GM19043 (cell line): Measurements from ENCODE around the gene H6PD.

Source experiments
- ATAC-seq: cut with Tn5 transposase; IDR thresholded peaks from one replicate; pipeline ENCODE4 v1.9.1; 2021; ENCODE audit warnings: low read depth; ENCODE audit not compliant: unreplicated experiment

Gene H6PD

GRCh38 chr1:9240914-9241820 is 6.6 kb downstream of the H6PD start:
- no peak for ATAC-seq

DNA sequence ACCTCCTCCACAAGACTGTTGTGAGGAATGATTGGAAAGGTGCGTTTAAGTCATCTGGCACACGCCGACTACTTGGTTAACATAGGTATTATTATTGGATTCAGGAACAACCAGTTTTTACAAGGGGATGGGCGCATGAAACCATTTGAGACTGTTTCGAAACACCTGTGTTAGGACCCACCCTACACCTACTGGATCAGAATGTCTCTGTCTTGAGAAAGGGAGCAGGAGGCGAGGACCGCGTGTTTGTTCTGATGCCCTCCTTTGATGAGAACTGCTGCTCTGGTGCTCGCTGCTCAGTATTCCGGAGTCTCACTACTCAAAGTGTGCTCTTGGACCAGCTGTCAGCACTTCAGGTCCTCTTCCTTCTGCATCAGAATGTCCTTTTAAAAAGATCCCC is 7.3 kb downstream of the H6PD start:
- no peak for ATAC-seq

DNA sequence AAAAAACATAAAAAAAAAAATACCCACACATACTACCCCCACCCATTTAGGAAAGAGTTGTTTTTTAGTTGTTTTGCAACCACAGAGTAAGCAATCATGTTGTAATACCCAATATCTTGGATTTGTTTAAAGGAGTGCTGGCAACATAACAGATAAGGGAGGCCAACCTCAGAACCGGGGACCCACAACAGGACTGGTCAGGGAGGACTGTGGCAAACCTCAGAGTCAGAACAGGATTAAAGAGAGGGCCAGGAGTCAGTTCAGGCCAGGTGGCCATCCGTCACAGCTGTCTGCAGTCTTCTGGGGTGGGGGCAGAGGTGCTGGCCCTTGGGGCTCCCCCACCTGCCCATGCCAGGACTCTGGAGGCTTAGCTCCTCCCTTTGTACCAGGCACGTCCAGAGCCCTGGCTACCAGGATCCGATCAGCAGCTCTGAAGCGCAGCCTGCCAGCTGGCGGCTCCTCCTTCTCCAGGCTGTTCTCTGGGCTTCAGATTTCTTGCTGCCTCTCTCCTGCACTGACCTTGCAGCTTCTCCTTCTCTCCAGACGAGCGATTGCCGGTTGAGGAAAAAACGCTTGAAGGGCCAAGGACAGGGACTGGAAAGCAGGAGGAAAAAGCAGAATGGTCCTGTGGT is 7.9 kb downstream of the H6PD start:
- no peak for ATAC-seq

DNA sequence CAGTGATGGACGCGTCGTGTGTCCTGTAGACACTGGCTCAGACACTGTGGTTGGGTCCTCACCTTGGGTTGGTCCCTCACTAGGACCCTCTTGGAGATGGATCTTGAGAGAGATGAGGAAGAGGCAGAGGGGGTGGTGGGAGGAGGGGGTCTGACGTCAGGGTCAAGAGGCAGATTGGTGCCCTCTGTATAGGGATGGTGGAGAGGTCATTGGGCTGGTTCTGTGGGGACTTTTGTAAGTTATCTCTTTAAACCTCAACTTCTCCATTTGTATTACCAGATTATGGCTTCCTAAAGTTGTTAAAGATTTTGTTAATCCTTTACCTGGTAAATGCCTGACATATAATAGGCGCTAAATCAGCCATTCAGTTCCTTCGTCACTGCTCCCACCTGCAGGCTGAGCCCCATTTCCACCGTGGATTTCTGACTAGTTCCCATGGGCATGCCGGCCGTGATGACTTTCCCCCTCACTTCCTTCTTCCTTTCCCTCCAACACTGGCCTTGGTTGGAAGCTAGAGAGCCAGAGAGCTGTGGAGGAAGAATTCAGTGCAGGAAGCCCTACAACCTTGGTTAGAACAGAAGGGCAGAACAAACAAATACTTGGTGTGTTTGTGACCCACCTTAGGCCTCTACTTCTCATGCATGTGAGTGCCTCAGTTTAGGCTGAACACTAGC is 8.6 kb downstream of the H6PD start:
- ATAC-seq: no peak

- ATAC-seq: no peak
Measured at GRCh38 chr1:9244501-9245229, 10.1 kb downstream of the H6PD start.

GRCh38 chr1:9245230-9245619 is 10.7 kb downstream of the H6PD start:
- no peak for ATAC-seq

DNA sequence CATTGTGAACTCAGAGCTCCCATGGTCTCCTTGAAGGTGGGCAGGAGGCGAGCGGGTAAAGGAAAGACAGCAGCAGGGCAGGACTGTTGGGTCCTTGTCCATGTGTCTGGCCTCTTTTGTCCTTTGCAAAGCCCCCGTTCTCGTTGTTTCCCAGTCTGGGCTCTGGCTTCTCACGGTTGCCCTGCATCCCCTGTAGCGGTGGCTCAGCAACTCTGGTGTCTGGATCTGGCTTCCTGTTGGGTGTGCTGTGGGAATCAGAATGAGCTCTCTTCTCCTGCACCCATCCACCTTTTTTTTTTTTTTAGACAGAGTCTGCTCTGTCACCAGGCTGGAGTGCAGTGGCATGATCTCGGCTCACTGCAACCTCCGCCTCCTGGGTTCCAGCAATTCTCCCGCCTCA is 11.1 kb downstream of the H6PD start:
- ATAC-seq: no peak

DNA sequence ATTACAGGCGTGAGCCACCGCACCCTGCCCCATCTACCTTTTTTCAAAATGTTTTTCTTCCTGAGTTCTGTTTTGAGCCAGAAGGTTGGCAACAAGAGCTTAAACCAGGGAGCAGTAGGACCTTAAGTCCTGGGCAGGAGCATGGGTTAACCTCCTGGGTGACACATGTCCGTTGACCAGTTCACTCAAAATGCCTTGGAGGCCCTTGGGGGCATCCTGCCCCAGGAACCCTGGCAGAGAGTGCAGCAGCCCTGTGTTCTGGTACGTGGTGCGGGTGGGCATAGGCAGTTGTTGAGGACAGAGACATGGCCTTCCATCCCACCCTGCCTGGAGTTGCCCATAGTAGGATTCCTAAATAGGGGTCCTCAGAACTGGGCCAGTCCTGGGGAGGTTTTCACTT is 11.6 kb downstream of the H6PD start:
- no peak for ATAC-seq

GRCh38 chr1:9246841-9247785 is 12.5 kb downstream of the H6PD start:
- no peak for ATAC-seq

GRCh38 chr1:9247894-9248293 is 13.3 kb downstream of the H6PD start:
- ATAC-seq: no peak

DNA sequence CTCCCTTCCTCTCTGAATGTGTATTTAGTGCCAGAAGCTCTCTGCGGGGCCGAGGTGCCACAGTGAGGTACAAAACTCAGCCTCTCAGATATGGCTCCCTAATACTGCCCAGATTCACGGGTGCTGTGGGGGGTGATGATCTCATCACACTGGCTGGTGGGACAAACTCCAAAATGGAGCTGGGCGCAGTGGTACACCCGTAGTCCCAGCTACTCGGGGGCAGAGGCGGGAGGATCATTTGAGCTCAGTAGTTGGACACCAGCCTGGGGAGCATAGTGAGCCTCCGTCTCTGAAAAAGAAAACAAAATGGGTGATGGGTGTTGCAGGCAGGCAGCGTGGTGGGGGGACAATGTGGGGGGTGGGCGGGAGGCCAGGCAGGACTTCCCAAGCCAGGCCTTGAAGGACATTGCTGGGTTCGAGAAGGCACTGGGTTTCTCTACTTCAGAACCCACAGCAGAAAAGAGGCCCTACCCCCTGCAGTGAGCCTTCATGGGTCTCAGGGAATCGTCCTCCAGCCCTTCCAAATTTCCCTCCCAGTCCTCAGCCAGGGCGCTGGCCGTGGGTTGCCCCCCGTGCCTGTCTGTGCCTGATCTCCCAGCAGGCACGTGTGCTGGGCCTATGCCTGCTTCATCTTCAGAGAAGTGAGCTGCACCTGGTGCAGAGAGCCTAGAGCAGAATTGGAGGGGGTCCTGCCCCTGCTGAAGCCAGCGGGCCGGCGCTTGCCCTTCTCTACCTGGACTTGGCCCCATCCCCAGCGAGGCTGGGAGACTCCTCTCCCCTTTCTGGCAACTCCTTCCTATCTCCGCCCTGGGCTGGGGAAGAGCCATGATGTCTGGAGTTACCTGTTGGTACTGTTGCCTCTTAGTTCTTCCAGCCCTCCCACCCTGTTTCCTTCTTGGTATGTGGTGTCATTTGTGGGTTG is 14.0 kb downstream of the H6PD start:
- ATAC-seq: no peak

DNA sequence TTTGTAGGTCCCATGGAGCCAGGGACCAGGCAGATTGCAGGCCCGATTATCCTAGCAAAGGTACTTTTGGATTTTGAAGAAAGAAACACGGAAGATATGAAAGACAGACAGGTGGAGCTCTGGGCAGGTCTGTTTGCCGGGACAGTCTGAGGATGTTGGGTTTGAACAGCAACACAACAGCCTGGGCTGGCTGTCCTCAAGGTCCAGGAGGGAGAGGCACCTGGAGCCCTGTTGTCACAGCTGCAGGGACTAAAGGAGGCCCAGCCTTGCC is 14.6 kb downstream of the H6PD start:
- no peak for ATAC-seq

GRCh38 chr1:9249534-9250410 is 15.2 kb downstream of the H6PD start:
- no peak for ATAC-seq

GRCh38 chr1:9250411-9251381 is 16.1 kb downstream of the H6PD start:
- no peak for ATAC-seq

DNA sequence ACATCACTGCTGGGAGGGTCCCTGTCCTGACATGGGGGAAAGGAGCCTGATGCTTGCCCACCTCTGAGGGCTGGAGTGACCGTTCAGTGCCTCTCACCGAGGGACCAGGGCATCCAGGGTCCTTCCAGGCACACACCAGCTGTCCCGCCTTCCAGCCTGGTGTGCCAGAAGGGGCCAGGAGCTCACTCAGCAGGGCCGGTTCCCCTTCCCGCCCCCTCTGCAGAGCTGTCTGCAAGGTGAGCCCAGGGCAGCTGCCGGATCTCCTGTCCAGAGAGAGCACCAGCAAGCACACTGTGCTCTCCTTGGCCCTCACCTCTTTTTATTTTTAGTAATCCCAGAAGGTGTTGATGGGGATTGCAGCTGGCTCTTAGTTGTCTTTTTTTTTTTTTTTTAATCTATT is 16.9 kb downstream of the H6PD start:
- no peak for ATAC-seq

GRCh38 chr1:9253004-9253403 is 18.4 kb downstream of the H6PD start:
- no peak for ATAC-seq
